H1 (cell line): ENCODE data around the gene SFRP2. TPM values are rescaled to one million over a fixed set of nuclear protein-coding genes. Genes with fewer than 3 reads are reported as not detected.

Source experiments
- CTCF ChIA-PET: fragments of 300-600 bp; sonication (Branson Sonifier 250); formaldehyde crosslinking; loops from one replicate; lab custom pipeline; 2021; ENCODE audit not compliant: partially characterized antibody; lab: Charles Lee
- POLR2A ChIA-PET: fragments of 300-600 bp; sonication (Branson Sonifier 250); formaldehyde crosslinking; loops from one replicate; lab custom pipeline; 2021; ENCODE audit warnings: inconsistent platforms; ENCODE audit not compliant: partially characterized antibody; lab: Charles Lee
- DNase-seq, 2 experiments: peaks; one replicate each; pipeline versions ENCODE4 v3.0.0 to v3.0.0-alpha.2; 2010 to 2022; ENCODE audit warnings: low spot score in 2 of 2, low read depth in 1 of 2, mixed read lengths in 1 of 2
- FAIRE-seq: peaks from 2 replicates; lab custom pipeline; 2011; peaks lifted over from hg19 to GRCh38; lab: Jason Lieb, UNC
- H2AFZ ChIP-seq: 2 replicates; pipeline ENCODE4 v1.8.1; 2012; ENCODE audit warnings: low read length, inconsistent platforms
- H2AK5ac ChIP-seq: 2 replicates; pipeline ENCODE4 v1.6.1; 2013; ENCODE audit warnings: low read depth, low read length
- H2BK120ac ChIP-seq: replicated peaks from 2 replicates; pipeline ENCODE3; 2013; ENCODE audit warnings: low read depth, low read length, inconsistent platforms
- H2BK12ac ChIP-seq: 2 replicates; pipeline ENCODE4 v1.6.1; 2013; ENCODE audit warnings: low read depth, low read length
- H2BK15ac ChIP-seq: 2 replicates; pipeline ENCODE4 v1.6.1; 2013; ENCODE audit warnings: low read length
- H2BK20ac ChIP-seq: 2 replicates; pipeline ENCODE4 v1.6.1; 2013; ENCODE audit warnings: low read length
- H2BK5ac ChIP-seq: 2 replicates; pipeline ENCODE4 v1.6.1; 2013; ENCODE audit warnings: low read depth, low read length
- H3K14ac ChIP-seq: 2 replicates; pipeline ENCODE4 v1.6.1; 2013; ENCODE audit warnings: inconsistent platforms; ENCODE audit not compliant: insufficient read length
- H3K18ac ChIP-seq: 2 replicates; pipeline ENCODE4 v1.6.1; 2013; ENCODE audit warnings: low read length; ENCODE audit errors: extremely low read depth
- H3K23ac ChIP-seq: 2 replicates; pipeline ENCODE4 v1.6.1; 2013; ENCODE audit warnings: inconsistent platforms; ENCODE audit not compliant: insufficient read length
- H3K23me2 ChIP-seq: 2 replicates; pipeline ENCODE4 v1.6.1; 2013; ENCODE audit warnings: low read depth, low read length
- H3K27ac ChIP-seq: 2 replicates; pipeline ENCODE4 v1.6.1; 2011; ENCODE audit warnings: low read depth, low read length, inconsistent platforms
- H3K27me3 ChIP-seq, 4 experiments: replicated peaks in 1 of 4; 1 replicate in 1 of 4; 2 replicates in 3 of 4; pipeline versions ENCODE4 v1.6.1 to v1.8.1; 2011 to 2013; ENCODE audit warnings: low read length in 3 of 4, mild to moderate bottlenecking in 3 of 4, inconsistent platforms in 2 of 4, mixed read lengths in 2 of 4, moderate library complexity in 1 of 4; ENCODE audit not compliant: control insufficient read depth in 3 of 4, insufficient read depth in 3 of 4; ENCODE audit errors: extremely low read depth in 1 of 4
- H3K36me3 ChIP-seq, 4 experiments: 2 replicates each; pipeline versions ENCODE4 v1.6.1 to v1.8.1; 2011 to 2013; ENCODE audit warnings: mild to moderate bottlenecking in 4 of 4, low read length in 3 of 4, moderate library complexity in 2 of 4, control low read depth in 1 of 4, inconsistent platforms in 1 of 4; ENCODE audit not compliant: insufficient read depth in 4 of 4, control insufficient read depth in 2 of 4
- H3K4ac ChIP-seq: replicated peaks from 2 replicates; pipeline ENCODE3; 2013; ENCODE audit warnings: low read length, low read depth, mixed read lengths, inconsistent platforms; ENCODE audit not compliant: insufficient read length
- H3K4me1 ChIP-seq, 4 experiments: replicated peaks in 1 of 4; 1 replicate in 1 of 4; 2 replicates in 3 of 4; pipeline versions ENCODE4 v1.6.1 to v1.8.1; 2011 to 2013; ENCODE audit warnings: low read length in 3 of 4, inconsistent platforms in 2 of 4, mixed read lengths in 1 of 4; ENCODE audit not compliant: insufficient read depth in 4 of 4, control insufficient read depth in 3 of 4
- H3K4me2 ChIP-seq, 2 experiments: 2 replicates each; pipeline versions ENCODE4 v1.6.1 to v1.8.1; 2011 to 2013; ENCODE audit warnings: low read depth in 2 of 2, low read length in 2 of 2, control low read depth in 1 of 2, inconsistent platforms in 1 of 2, mild to moderate bottlenecking in 1 of 2; ENCODE audit not compliant: insufficient read depth in 1 of 2
- H3K4me3 ChIP-seq, 4 experiments: fragments of 200-600, 300-600 bp in 1 of 4; sonication (generic), shearing (Covaris generic), sonication (Bioruptor Twin) in 1 of 4; 2 replicates each; pipeline versions ENCODE4 v1.5.1 to v1.8.1; 2011 to 2016; ENCODE audit warnings: low read length in 4 of 4, low read depth in 3 of 4, control low read depth in 2 of 4, inconsistent platforms in 2 of 4, mild to moderate bottlenecking in 2 of 4, mixed read lengths in 1 of 4, moderate library complexity in 1 of 4; ENCODE audit not compliant: insufficient read depth in 2 of 4; ENCODE audit errors: extremely low read depth in 1 of 4
- H3K56ac ChIP-seq: replicated peaks from 2 replicates; pipeline ENCODE3; 2013; ENCODE audit warnings: low read depth, mild to moderate bottlenecking, mixed read lengths, low read length, inconsistent platforms; ENCODE audit not compliant: insufficient read length
- H3K79me1 ChIP-seq: 2 replicates; pipeline ENCODE4 v1.6.1; 2013; ENCODE audit warnings: low read depth, low read length, control low read depth
- H3K79me2 ChIP-seq, 2 experiments: 2 replicates each; pipeline versions ENCODE4 v1.6.1 to v1.8.1; 2012 to 2013; ENCODE audit warnings: low read length in 2 of 2, mild to moderate bottlenecking in 2 of 2, inconsistent platforms in 1 of 2; ENCODE audit not compliant: insufficient read depth in 2 of 2, control insufficient read depth in 1 of 2
- H3K9ac ChIP-seq, 4 experiments: replicated peaks in 1 of 4; 1 replicate in 1 of 4; 2 replicates in 3 of 4; pipeline versions ENCODE4 v1.6.1 to v1.8.1; 2011 to 2013; ENCODE audit warnings: low read depth in 3 of 4, low read length in 3 of 4, control low read depth in 2 of 4, mild to moderate bottlenecking in 2 of 4, moderate library complexity in 2 of 4, inconsistent platforms in 1 of 4; ENCODE audit errors: extremely low read depth in 1 of 4
- H3K9me3 ChIP-seq, 2 experiments: 2 replicates each; pipeline versions ENCODE4 v1.6.1 to v1.8.1; 2012 to 2013; ENCODE audit warnings: mild to moderate bottlenecking in 2 of 2, moderate library complexity in 2 of 2, control low read depth in 1 of 2, inconsistent platforms in 1 of 2, low read depth in 1 of 2, low read length in 1 of 2, mixed read lengths in 1 of 2; ENCODE audit not compliant: insufficient read depth in 2 of 2
- H4K20me1 ChIP-seq, 2 experiments: replicated peaks in 1 of 2; 2 replicates each; pipeline versions ENCODE3 to v1.8.1; 2011 to 2013; ENCODE audit warnings: inconsistent platforms in 2 of 2, low read length in 2 of 2, mild to moderate bottlenecking in 1 of 2; ENCODE audit not compliant: insufficient read depth in 2 of 2, control insufficient read depth in 1 of 2
- H4K5ac ChIP-seq: 2 replicates; pipeline ENCODE4 v1.6.1; 2013; ENCODE audit warnings: low read length, low read depth, mixed read lengths, inconsistent platforms; ENCODE audit not compliant: insufficient read length
- H4K8ac ChIP-seq: 2 replicates; pipeline ENCODE4 v1.8.0; 2013; ENCODE audit warnings: mild to moderate bottlenecking, moderate library complexity, low read length, inconsistent platforms; ENCODE audit not compliant: insufficient read depth; ENCODE audit errors: extremely low read depth
- H4K91ac ChIP-seq: replicated peaks from 2 replicates; pipeline ENCODE3; 2013; ENCODE audit warnings: low read length, mixed read lengths, inconsistent platforms; ENCODE audit not compliant: insufficient read length
- BRCA1 ChIP-seq: IDR thresholded peaks from 2 replicates; pipeline ENCODE4 v1.6.1; 2012; ENCODE audit warnings: low read depth, low read length, improper control_type of control experiment
- CBX8 ChIP-seq: fragments of 300-800, 300-1000 bp; sonication (generic); IDR thresholded peaks from 2 replicates; pipeline ENCODE4 v1.7.1; 2016; ENCODE audit warnings: low read depth, low read length, borderline replicate concordance
- EGR1 ChIP-seq: IDR thresholded peaks from 2 replicates; pipeline ENCODE4 v1.6.1; 2011; ENCODE audit warnings: low read depth, low read length, borderline replicate concordance
- FOSL1 ChIP-seq: IDR thresholded peaks from 2 replicates; pipeline ENCODE4 v1.6.1; 2011; ENCODE audit warnings: mild to moderate bottlenecking, low read depth, low read length, moderate library complexity; ENCODE audit not compliant: insufficient read depth
- GABPA ChIP-seq: IDR thresholded peaks from 2 replicates; pipeline ENCODE4 v1.6.1; 2011; ENCODE audit warnings: mild to moderate bottlenecking, low read length, moderate library complexity, borderline replicate concordance; ENCODE audit not compliant: insufficient read depth
- HDAC2 ChIP-seq, 2 experiments: fragments of 300-600 bp in 1 of 2; sonication (generic) in 1 of 2; IDR thresholded peaks; 2 replicates each; pipeline ENCODE4 v1.6.1; 2011 to 2012; ENCODE audit warnings: low read depth in 2 of 2, low read length in 2 of 2, mild to moderate bottlenecking in 2 of 2, moderate library complexity in 2 of 2, borderline replicate concordance in 1 of 2, inconsistent platforms in 1 of 2
- HDAC6 ChIP-seq: IDR thresholded peaks from one replicate; pipeline ENCODE4 v1.7.1; 2012; ENCODE audit warnings: low read depth, mild to moderate bottlenecking, inconsistent platforms, low read length, moderate library complexity
- MAFK ChIP-seq: IDR thresholded peaks from 2 replicates; pipeline ENCODE4 v1.6.1; 2012; ENCODE audit warnings: low read depth, mild to moderate bottlenecking, improper control_type of control experiment, low read length
- RAD21 ChIP-seq, 2 experiments: IDR thresholded peaks in 1 of 2; conservative IDR thresholded peaks in 1 of 2; 2 replicates each; pipeline ENCODE4 v1.6.1; 2011; ENCODE audit warnings: low read depth in 2 of 2, low read length in 2 of 2, improper control_type of control experiment in 1 of 2, inconsistent platforms in 1 of 2, mild to moderate bottlenecking in 1 of 2, moderate library complexity in 1 of 2
- SIRT6 ChIP-seq: IDR thresholded peaks from one replicate; pipeline ENCODE4 v1.7.1; 2012; ENCODE audit warnings: low read length, inconsistent platforms
- SP4 ChIP-seq: IDR thresholded peaks from 2 replicates; pipeline ENCODE4 v1.6.1; 2012; ENCODE audit warnings: low read length, inconsistent platforms
- SRF ChIP-seq: IDR thresholded peaks from 2 replicates; pipeline ENCODE4 v1.6.1; 2011; ENCODE audit warnings: mild to moderate bottlenecking, low read depth, low read length, moderate library complexity
- TEAD4 ChIP-seq: IDR thresholded peaks from 2 replicates; pipeline ENCODE4 v1.6.1; 2012; ENCODE audit warnings: low read depth, low read length, inconsistent platforms, mixed read lengths
- WGBS, 2 experiments: shearing (Covaris generic) in 1 of 2; methylation state at CpG; one replicate each; pipeline versions ENCODE4 v1.1.6 to v1.1.7; 2013 to 2015; ENCODE audit warnings: low lambda C conversion rate in 2 of 2, mixed read lengths in 2 of 2, inconsistent platforms in 1 of 2, low coverage in 1 of 2, missing lambda C conversion rate in 1 of 2; ENCODE audit not compliant: insufficient replicate concordance in 2 of 2, insufficient coverage in 1 of 2, insufficient read length in 1 of 2; ENCODE audit errors: extremely low coverage in 1 of 2, missing lambda C conversion rate in 1 of 2; 5-methylcytosine and 5-hydroxymethylcytosine counted together
- polyA plus RNA-seq, 7 experiments: library from polyadenylated mRNA; depleted of rRNA in 3 of 7; stranded (reverse) in 5 of 7; unstranded in 2 of 7; fragments of >200 nt in 5 of 7; fragments of 200-250 nt in 2 of 7; gene quantifications; 1 replicate in 5 of 7; 2 replicates in 1 of 7; 4 replicates in 1 of 7; pipeline versions ENCODE4 v1.2.1 to v1.2.3, GENCODE V29; 2011 to 2013; ENCODE audit warnings: missing spikeins in 2 of 7, mixed read lengths in 2 of 7
- total RNA-seq: library from RNA; stranded (reverse); fragmentation: NEBNext Ultra II Directional; extraction: Animal tissue kit (Norgen Biotek cat#: 25700); gene quantifications from 2 replicates; pipeline ENCODE4 v1.2.1, GENCODE V29; 2021

SFRP2 gene
- total and polyA plus RNA-seq, 2 of the 8 experiments (the other 6 are each of a cell fraction or from before 2014, with no cell fraction given), result 108 to 342 TPM

DNA sequence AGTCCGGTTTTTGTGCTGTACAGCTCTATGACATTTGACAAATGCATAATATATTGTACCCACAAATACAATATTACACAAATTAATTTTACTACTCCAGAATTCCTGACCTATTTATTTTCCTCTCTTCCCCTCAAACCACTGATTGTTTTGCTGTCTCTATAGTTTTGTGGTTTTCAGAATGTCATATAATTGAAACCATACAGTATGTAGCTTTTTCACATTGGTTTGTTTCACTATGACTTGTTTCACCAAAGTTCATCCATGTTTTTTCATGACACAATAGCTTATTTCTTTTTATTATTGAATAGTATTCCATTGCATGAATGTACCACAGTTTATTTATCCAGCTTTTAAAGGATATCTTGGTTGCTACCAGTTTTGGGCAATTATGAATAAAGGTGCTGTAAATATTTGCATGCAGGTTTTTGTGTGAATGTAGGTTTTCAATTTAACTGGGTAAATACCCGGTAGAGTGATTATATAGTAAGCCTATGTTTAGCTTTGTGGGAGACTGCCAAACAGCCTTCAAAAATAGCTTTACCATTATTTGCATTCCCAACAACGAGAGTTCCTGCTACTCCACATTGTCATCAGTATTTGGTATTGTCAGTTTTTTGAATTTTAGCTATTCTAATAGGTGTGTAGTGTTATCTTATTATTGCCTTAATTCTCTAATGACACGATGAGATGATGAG, 55.0 kb downstream of the SFRP2 start:
- Histone ChIP-seq H3K27ac (no peak overlapping the region), H3K79me1 (no peaks in the 10 kb centered on the region), H3K4ac (no peak overlapping the region), H4K5ac (no peak overlapping the region), H2BK5ac (no peak overlapping the region), H4K91ac (no peak overlapping the region), H2BK120ac (no peak overlapping the region), H3K36me3 (no peaks in the 10 kb centered on the region), H3K23ac (no peak overlapping the region), H3K27me3 (no peaks in the 10 kb centered on the region), H3K79me2 (no peaks in the 10 kb centered on the region), H2BK12ac (no peak overlapping the region), H3K4me2 (no peak overlapping the region), H4K8ac (no peak overlapping the region), H3K56ac (no peak overlapping the region), H3K9ac (no peak overlapping the region), H3K4me3 (no peak overlapping the region), H3K9me3 (no peaks in the 10 kb centered on the region), H2AK5ac (no peak overlapping the region), H3K14ac (no peak overlapping the region), H4K20me1 (no peaks in the 10 kb centered on the region), H2AFZ (no peak overlapping the region), H2BK20ac (no peak overlapping the region), H3K23me2 (no peaks in the 10 kb centered on the region), H2BK15ac (no peak overlapping the region), H3K4me1 (no peaks in the 10 kb centered on the region), H3K18ac (no peak overlapping the region)
- 89% methylated on average over 4 of the region's 4 CpGs; no CpG with 5 or more reads in 1 of the 2 experiments for WGBS, 2 experiments
- FAIRE-seq, result no peak
- no peak for DNase-seq
- ChIA-PET CTCF (interaction anchor here (0.5 to 2.4 kb wide), 6 partner anchors 8 to 472 kb away, joined by 3 to 12 read pairs (median 6); no protein-coding TSS in a partner anchor), POLR2A (interaction anchor here (0.8 to 1.0 kb wide), 2 partner anchors 11 to 27 kb away, joined by 3 read pairs; no protein-coding TSS in a partner anchor)
- TF ChIP-seq HDAC2 (IDR thresholded peaks at IDR 0.05; ENCODE audit: borderline replicate concordance in 1 of 2, low read depth in 2 of 2, low read length in 2 of 2) (no peak), SRF (no peak), SIRT6 (no peak), TEAD4 (no peak), FOSL1 (no peak), CBX8 (no peak), BRCA1 (no peak), EGR1 (no peak), HDAC6 (no peak), SP4 (no peak), MAFK (no peak), GABPA (no peak), RAD21 (IDR thresholded peaks at IDR 0.05 in 1 of 2, conservative IDR thresholded peaks at IDR 0.05 in 1 of 2; ENCODE audit: low read depth in 2 of 2, low read length in 2 of 2) (no peak)
